Activated CD4-positive, alpha-beta T cell treated with anti-CD3 and anti-CD28 coated beads, Interleukin-10, Interleukin-2, amounts not matched to agents 100 ng/mL and 50 ng/mL, durations not matched to agents 16 hours and 8 hours (primary cell): ENCODE measurements around the gene MCM5.
"Not testable (repeated sequence)": the region's sequence is repeated elsewhere in the genome, so short reads cannot be mapped to it uniquely, and the experiment has no call there.

ENCODE experiments used
- DNase-seq: peaks from one replicate; pipeline ENCODE4 v3.0.0-alpha.2; 2020

Gene MCM5

DNA sequence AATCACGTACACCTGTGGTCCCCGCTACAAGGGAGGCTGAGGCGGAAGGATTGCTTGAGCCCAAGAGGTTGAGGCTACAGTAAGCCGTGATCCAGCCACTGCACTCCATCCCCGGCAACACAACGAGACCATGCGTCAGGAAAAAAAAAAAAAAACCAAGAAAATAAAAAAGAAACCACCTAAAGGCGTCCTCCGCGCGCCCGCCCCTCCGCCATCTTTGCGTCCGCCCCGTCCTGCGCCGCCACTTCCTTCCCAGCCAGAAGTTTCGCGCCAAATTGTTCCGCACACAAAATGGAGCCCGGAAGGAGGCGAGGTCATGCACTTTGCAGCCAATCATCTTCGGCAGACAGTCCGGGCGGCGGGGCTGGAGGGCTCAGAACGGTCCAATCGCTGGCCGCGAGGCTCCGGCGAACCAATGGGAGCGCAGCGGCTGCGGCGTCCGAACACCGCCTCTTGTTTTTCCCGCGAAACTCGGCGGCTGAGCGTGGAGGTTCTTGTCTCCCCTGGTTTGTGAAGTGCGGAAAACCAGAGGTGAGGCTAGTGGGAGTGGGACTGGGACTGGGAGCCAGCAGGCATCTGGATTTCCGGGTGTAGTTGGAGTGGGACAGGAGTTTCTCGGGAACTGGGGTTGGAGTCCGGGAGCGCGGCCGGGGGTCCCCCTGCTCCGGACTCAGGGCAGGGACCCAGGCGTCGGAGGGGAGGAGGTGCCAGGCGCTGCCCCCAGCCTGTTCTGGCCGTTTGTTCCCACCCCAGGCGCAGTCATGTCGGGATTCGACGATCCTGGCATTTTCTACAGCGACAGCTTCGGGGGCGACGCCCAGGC is at the start of gene MCM5:
Gene MCM5 (plus strand): TSS at position 463 of the 823 bp plus-strand sequence. CDS start 299 bp downstream, at position 762.
- DNase-seq, result peak; percentile 99

DNA sequence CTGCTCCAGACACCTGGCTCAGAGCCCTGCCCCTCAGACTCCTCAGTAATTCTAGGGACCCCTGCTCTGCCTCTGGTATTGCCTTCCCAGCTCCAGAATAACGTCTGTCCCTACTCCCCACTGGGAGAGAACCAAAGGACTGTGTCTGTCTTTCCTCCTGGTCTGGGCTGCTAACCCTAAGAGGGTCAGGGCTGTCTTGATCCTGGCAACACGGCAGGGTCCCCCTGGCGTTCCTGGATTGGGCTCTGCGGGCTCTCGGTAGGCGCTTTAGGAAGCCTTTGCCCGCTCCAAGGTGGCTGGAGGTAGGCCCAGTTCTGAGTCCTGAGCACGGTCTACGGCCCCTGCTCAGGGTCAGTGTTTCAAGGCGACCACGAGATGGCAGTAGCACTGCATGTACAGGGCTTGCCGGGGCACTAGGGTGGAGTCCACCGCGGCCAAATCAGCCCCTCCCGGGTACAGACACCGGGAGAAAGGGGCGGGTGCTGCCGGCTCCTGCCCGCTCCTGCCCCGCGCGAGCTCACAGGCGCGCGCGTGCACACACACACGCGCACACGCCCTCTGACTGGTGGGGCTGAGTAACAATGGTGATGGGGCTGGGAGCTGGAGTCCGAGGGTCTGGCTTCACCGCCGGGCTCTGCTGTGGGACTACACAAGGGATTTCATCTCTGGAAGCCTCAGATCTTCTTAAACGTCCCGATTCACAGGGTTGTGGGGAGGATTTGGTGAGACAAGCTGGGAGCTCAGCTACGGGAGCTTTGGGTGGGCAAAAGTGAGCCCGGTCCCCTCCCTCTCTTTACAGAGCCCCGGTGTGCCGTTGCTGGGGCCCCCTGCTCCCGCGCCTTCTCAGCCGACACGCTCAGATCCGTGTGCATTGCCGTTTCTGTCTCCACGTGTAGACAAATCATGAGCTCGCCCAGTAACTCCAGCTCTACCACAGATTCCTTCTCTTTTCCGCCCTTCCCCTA is 49.1 kb upstream of the MCM5 start:
- peak; percentile 95 for DNase-seq

DNA sequence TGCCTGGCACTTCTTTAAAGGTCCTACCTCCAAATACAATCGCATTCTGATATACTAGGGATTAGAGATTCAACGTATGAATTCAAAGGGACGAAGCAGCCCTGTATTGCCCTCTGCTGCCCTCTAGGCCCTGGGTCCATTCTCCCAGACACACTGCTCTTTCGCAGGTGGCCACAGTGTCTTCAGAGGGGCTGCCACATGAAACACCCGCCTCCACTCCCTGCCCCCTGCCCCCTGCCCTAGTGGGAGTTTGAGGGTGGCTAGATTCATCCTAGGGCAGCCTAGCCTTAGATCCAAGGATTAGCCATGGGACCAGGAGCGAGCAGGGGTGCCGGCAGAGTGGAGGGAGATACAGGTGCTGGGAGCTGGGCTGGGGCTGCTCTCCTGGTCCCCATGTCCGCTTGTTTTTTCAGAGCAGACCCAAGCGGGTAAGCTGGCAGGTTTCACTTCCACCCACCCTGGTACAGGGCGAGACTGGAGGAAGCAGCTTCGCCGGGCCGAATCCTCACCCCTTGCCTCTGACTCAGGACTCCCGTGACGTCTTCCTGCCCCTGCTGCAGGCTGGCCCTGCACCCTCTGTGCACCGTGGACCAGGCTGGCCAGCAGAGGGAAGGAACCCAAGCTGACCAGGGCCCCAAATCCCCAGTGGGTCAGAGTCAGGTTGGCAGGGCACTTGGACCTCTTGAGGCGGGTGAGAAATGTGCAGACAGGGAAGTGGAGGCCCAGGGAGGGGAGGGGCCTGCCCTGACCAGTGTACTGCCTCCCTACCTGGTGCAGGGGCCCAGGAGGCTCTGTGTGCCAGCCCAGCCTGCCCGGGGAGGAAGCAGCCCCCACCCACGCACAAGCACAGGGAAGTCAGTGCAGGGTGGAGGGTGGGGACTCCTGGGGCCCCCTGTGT is 47.5 kb upstream of the MCM5 start:
- DNase-seq, result peak; percentile 82

DNA sequence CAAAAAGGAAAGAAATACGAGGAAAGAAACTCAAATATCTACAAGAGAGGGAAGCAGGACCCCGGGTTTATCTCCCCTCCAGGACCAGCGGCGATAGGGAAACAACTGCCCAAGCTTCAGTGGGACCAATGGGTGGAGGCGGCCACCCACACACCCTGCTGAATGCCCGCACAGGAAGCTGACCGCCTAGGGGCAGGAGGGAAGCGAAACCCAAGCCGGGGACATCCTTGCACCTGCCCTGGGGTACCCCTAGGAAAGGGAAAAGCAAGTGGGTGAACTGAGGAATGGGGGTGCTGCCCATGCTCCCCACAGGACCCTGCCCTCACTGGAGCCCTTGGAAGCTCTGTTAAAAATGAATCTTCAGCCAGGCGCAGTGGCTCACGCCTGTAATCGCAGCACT is 46.6 kb upstream of the MCM5 start:
- no peak for DNase-seq

DNA sequence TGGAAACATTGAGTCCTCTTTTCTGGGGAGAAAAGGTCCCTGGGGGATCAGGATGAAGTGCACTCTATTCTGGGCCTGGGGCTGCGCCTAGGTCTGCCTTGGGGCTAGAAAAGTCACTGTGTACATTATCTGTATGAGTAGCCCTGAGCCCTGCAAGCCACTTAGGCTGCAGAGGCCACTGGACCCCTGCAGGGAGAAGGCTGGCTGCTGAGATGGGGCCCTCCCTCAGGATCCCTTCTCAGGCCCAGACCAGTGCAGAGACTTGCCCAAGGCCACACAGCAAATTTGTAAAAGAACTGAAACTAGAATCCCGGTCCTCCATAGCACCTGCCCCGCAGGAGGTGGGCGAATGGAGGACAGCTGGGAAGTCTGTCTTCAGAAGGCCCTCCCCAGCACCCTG is 45.9 kb upstream of the MCM5 start:
- DNase-seq, result no peak

DNA sequence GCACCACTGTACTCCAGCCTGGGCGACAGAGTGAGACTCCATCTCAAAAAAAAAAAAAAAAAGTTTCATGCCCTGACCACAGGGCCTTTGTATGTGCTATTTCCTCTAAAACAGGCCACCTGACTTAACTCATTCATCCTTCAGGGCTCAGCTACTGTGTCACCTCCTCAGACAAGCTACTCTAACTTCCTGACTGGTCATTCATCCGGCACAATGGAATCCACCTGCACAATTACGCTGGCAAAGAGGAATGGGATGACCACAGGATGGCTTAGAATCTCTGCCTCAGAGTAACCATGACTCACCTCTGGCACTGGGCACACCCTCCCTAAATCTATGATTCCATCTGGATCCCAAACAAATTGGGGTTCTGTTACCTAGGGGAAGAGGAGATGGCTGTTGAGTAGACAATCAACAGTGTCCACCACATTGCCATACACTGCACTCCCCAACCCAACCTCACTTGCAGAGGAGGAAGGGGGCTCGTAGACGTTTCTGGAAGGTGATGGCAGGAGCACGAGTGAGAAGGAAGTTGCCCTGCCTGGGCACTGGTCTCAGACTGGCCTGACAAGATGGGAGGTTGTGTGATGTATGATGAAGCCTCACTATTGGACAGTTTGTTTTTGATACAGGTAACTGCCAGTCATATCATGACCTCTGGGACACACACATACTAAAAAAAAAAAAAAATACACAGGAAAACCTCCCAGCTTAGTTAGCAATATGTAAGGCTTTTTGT is 41.9 kb upstream of the MCM5 start:
- no peak for DNase-seq

DNA sequence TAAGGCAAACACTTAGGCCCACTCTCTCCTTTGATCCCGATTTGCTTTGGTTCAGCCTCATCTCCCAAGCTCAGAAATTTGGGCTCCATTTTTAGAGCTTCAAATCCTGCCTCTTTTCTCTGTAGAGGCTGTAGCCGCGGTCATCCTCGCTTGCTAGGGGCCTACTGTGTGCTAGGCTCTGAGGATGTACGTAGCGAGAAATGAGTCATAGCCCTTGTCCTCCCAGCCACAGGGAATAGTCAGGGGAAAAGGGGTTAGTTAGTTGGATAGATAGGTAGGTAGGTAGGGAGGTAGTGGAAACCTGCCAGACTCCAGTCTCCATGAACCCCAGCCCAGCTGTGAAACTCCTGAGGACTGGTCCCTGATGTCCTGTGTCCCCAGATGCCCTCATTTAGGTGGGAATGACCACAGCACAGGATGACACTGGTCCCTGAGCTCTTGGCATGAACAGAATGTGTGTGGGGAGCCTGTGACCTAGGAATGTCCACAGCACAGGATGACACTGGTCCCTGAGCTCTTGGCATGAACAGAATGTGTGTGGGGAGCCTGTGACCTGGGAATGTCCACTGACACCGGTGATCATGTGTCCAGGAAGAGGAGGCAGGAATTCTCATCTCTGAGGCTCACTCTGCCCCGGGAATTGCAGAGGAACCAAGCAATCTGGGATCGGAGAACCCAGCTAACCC is 40.4 kb upstream of the MCM5 start:
- no peak for DNase-seq

DNA sequence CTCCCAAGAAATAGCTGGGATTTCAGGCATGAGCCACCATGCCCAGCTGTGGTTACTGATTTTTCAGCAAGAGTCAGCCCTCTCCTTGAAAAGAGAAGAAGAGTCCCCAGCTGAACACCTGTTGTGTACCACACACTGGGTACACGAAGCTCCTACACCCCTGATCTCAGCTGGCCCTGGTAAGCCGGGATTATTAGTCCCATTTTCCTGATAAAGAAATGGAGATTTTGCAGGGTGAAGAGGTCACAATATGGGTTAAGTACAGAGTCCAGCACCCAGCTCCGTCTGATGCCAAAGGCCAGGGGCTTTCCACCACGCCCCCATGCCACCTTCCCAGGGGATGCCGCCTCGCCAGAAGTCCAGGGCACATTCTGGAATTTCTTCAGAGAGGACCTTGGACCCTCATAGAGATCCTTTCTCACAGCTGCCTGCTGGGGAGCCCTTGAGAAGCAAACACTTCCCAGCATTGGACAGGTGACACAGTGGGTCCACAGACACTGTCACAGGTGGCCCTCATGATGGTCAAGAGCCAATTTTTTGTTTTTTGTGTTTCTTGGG is 38.9 kb upstream of the MCM5 start:
- DNase-seq, result no peak

DNA sequence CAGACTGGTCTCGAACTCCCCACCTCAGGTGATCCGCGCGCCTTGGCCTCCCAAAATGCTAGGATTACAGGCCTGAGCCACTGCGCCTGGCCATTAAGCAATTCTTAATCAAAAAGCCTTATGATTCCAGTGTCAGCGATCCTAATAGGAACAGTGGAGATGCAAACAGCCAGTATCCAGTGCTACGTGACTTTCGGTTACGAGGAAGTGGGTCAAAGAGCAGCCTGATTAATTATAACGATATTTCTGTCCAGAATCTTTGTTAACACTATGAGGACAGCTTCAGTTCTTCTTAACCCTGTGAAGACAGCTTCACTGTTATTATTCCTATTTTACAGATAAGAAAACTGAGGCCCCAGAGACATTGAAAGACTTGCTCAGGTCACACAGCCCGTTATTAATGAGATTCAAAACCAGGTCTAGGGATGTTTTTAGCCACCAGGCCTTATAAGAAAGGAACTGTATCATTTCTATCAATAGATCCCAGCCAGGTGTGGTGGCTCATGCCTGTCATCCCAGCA is 36.3 kb upstream of the MCM5 start:
- no peak for DNase-seq

DNA sequence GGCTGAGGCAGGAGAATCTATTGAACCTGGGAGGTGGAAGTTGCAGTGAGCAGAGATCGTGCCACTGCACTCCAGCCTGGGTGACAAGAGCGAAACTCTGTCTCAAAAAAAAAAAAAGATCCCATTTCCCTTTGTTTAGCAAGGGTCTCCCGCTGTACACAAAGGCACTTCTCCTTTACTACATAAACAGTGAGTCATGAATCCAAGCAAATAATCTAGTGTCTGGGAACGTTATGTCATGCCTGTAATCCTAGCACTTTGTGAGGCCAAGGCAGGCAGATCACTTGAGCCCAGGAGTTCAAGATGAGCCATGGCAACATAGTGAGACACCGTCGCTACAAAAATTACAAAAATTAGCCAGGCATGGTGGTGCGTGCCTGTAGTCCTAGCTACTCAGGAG is 35.7 kb upstream of the MCM5 start:
- DNase-seq, result not testable (repeated sequence)

DNA sequence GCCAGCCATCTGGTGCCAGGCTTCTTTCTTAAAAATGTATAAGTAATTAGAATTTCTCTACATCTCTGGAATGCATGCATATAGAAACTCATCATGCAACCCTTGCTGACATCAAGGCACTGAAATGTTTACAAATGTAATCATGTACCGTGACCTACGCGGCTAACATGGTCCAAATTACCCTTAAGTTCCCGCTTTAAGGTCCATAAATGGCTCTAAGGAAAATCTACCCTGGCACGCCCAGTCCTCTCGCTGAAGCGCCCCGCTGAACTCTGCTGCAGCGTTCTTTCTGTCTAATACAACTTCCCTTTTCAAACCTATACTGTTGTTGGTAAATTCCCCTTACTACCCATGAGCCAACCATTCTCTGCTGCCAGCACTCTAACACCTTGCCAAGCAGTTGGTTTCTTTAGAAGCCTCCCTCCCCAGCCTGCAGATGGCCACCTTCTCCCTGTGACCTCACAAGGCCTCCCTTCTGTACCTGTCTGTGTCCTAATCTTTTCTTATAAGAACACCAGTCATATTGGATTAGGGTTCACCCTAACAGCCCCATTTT is 32.5 kb upstream of the MCM5 start:
- DNase-seq, result no peak

DNA sequence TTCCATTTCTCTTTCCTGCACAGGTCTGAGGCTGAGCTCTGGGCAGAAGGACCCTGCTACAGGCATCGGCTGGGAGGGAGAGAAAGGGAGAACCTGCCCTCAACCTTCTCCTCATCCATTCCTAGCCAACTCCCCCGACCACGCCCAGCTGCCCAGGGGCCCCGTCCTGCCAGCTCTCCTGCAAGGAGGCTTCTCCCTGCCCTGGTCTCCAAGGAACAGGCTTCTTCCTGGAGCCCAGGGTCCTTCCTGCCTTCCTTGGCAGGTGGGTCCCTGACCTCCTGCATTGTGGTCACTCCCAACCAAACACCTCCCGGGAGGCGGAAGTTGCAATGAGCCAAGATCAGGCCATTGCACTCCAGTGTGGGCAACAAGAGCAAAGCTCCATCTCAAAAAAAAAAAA is 31.6 kb upstream of the MCM5 start:
- DNase-seq, result no peak

DNA sequence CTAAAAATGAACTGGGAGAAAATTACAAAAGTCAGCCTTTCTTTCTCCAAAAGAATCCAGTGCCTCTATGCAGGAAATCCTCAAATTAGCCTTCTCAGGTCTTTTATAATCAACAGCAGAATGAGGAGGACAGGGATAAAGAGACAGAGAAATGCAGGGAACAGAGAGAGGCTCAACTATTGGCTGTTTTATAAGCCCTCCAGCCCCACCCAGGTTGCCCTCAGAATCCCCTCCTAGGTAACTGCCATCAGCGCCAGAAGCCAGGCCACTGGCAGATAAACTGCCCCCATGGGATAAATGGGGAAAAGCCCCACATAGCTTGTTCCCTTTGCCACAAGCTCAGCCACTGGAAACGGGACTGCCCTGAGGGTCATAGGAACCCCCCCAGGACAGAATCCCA is 29.9 kb upstream of the MCM5 start:
- DNase-seq, result no peak

DNA sequence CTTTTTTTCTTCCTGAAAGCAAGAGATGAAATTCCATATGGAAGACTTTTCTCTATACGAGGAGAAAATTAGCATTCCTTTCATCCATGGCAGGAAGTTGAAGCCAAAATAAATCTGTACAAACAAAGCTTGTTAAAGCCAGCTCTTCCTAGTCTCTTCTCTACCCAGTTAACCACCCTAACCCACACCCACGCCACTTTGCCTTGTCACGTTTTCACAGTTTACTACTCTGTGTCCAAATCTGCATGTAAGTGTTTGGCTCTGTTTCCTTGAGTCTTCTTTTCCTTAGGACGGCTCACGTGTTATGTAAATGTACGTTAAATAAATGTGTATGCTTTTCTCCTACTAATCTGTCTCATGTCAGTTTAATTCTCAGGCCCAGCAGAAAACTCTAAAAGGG is 26.2 kb upstream of the MCM5 start:
- no peak for DNase-seq

DNA sequence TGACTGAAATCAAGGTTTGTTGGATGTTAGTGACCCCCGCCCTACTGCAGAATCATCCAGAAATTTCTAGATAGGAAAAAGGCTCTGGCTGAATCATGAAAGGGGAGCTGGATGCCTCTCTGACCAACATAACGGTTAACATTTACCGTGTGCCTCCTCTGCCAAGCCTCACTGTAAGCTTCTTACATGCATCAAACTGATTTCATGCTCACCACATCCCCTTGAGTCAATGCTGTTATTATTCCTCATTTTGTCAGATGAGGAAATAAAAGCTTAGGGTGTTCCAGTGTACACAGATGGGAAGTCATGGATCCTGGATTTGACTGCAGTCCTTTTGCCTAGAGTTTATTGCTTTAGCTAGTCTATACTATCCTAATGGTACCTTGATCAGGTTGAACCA is 24.9 kb upstream of the MCM5 start:
- DNase-seq, result no peak

DNA sequence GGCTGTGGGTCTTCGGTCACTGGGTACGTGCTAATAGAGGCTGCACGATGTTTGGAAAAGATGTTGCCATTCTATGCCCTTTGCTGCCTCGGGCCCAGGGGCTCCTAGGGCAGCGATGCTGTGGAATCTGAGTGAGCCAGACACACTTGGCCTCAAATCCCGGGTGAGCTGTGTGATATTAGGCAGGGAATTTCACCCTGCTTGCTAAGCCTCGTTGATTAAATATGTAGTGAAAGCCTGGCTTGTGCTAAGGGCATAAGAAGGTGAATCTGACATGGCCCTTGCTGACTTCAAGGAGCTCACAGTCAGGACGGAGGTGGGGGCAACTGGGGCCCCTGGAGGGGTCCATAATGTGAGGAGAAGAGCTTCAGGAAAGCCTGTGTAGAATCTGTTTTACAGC is 24.4 kb upstream of the MCM5 start:
- no peak for DNase-seq

DNA sequence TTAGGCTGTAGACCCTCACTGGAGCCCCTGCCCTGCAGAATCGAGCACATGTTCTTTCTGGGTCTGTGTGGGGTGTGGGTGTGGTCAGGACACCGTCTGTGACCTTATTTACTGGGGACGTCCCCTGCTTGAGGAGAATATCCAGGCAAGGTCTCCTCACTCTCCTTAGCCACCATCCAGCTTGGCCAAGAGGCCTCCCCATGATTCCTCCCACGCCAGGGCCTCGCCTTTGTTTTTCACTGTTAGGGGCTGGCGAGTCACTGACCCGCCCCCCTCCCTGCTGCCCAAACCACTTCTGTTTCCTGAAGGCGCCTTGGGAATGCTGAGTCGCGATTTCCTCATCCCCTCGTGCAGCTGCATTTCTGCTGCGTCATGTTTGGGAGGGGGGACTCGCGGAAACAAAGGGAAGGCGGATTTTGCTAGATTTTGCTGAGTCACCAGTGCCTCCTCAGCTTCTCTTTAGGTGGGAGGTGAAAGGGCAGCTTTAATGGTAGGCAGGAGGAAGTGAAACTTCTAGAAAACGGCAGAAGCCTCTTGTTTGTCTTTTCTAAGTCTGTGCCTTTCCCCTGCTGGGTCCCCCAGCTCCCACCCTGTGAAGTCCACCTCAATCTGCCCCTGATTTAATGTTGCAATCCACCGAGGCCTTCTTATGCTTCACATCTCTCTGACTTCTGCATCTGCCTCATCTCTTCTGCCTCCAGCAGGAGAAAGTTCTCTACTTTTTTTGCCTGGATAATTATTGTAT is 23.0 kb upstream of the MCM5 start:
- peak; percentile 76 for DNase-seq

DNA sequence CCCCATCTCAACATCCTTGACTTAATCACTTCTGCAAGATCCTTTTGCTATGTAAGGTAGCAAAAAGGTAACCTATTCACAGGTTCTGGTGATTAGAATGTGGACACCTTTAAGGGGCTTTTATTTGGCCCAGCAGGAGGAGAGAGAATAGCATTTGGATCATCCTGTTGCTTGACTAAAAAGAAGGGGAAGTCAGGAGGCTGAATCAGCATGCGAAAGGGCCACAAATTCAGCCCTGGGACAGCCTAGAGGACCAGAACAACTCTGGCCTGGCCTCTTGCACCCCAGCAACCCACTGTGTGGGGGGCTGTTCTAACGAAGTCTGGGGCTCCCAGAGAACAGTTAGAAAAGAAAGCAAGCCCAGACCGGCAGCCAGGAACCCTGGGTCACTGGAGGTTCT is 22.2 kb upstream of the MCM5 start:
- DNase-seq, result no peak

DNA sequence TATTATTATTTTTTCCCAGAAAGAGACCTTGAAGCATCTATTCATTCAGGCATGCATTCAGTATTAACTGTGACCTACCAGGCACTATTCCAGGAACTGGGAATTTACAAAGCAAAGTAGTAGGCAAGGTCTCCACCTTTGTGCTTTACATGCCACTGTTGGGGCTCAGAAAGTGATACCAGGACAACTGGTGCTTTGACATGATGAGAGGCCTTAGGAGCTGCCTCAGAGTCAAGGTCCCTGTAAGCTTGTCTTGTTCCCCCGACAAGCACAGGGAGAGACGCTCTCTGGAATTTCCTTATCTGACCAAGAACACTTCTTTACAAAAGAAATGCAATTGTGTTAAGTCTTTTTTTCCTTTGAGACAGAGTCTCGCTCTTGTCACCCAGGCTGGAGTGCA is 21.3 kb upstream of the MCM5 start:
- DNase-seq, result no peak
